ENCODE results near the gene KNCN.

Gene KNCN

DNA sequence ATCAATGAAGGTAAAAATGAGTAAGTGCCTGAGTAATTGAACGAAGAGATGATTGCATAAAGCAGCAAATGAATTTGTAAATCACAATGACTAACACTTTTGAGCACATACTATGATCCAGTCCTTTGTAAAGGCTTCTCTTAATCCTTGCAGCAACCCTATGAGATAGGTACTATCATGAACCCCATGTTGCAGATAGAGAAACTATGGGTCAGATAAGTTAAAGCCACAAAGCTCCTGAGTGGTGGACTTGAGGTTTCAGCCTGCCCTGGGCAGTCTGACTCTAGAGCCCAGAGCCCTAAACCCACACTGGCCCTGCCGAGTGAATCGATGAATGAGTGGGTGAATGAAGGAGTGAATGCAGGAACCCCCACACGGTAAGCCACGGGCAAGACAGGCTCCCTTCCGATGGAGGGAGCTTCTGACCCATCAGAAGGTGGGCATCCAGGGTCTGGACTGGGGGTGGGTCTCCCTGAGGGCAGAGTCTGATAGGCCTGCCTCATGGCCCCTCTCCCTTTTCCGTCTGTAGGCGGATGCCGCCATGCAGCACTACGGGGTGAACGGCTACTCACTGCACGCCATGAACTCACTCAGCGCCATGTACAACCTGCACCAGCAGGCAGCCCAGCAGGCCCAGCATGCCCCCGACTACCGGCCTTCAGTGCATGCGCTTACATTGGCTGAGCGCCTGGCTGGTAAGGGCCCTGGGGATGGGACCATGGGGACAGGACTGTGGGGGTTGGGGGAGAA, 44.8 kb downstream of the KNCN start:
- DNase-seq (ENCODE audit: low read depth in 2 of 3, low spot score in 2 of 3): no peak

DNA sequence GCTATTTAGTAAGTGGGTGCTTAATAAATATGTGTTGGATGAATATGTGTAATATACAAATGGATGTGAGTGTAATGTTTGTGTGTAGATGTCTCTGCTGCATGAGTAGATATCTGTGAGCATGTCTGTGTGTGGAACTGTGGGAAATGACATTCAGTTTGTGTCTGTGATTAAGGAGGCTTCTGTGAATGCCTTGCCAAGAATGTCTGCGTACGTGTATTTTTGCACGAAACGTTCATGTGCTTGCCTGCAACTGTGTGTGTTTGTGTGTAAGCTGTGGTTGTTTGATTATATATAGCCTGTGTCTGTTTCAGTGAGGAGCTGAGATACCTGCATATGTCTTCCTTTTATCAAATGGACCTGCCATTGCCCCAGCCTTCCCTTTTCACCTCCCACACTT, 48.0 kb downstream of the KNCN start:
- no peak for DNase-seq (ENCODE audit: low read depth in 2 of 3, low spot score in 2 of 3)

DNA sequence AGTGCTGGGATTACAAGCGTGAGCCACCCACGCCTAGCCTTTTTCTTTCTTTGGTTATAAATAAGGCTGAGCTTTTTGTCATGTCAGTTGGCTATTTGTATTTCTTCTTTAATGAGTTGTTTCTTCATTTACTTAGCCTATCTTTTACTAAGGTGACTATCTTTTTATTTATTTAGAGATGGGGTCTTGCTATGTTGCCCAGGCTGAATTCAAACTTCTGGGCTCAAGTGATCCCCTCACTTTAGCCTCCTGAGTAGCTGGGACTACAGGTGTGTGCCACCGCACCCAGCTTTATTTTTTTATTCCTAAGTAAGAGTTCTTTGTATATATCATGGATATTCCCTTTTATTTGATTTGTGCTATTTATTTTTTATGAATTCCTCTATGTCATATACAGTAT, 49.9 kb downstream of the KNCN start:
- DNase-seq (ENCODE audit: low read depth in 2 of 3, low spot score in 2 of 3): no peak

DNA sequence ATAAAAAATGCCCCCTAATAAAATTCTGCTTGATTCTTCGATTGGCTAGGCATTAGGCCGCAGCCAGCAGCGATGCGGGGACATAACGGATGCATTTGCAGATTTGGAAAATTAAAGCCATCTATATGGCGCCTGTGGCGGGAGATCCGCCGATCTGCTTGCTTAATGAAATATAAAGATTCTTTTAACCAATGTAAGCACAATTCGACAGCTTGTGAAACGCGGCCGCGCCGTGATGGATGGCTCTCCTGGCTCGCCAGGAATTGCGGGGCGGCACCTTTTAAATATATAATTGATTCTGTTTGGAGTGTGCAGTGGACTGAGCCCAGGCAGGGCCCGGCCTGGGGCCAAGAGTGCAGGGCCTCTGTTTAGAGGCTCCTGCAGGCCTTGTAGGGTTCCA, 53.8 kb downstream of the KNCN start:
- no peak for DNase-seq (ENCODE audit: low read depth in 2 of 3, low spot score in 2 of 3)

DNA sequence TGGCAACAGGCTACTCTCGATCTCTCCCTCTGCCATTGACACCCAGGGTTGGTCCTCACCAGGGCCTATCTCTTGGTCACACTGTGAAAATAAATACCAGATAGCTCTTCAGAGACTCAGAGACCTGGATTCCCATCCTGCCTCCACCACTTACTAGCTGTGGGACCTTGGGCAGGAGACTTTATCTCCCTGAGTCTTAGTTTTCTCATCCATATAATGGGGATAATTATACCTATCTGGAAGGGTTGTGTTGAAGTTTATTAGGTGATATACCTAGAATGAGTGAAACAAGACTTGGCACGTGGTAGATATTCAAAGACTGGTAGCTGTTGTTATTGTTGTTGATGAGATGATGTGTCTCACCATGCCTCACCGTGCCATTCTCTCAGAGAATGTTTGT, 54.4 kb downstream of the KNCN start:
- no peak for DNase-seq (ENCODE audit: low read depth in 2 of 3, low spot score in 2 of 3)

DNA sequence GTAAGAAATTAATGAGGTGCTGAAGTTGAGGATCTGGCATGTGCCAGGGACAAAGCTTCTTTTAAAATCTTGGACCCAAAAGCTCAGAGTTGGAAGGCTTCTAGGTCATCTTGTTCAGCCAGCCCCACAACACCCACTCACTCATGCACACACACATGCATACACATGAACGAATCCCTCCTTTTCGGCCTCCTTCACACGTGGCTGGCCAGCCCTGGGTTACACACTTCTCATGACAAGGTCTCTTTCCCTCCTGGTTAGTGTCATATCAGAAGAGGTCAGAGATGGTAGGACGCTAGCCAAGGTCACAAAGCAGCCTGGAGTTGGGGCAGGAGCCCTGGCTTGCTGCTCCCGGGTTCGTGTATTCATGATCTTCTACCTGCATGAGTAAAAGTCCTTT, 54.9 kb downstream of the KNCN start:
- no peak for DNase-seq (ENCODE audit: low read depth in 2 of 3, low spot score in 2 of 3)

DNA sequence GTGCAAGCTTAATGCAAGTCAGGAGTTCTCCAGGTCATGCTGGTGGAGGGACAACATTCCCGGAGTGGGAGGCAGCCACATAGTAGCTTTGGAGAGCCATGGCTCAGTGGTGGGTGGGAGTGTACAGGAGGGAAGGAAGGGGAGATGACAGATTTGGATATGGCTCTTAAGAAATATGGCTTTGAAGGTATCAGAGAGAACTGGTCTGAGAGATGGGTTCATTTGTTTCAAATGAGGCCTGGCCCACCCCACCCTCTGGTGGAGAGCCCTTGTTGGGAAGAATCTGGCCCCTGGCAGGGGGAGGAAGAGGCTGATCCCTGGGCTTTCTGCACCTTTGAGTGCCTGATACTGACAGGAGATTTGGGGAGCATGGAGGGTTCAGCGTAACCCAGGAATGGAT, 55.7 kb downstream of the KNCN start:
- no peak for DNase-seq (ENCODE audit: low read depth in 2 of 3, low spot score in 2 of 3)
